Endothelial cell of umbilical vein (primary cell): ENCODE results near the gene FMN2. TPM values are rescaled to one million over a fixed set of nuclear protein-coding genes. Genes with fewer than 3 reads are reported as not detected.

ENCODE experiments used
- BruUV-seq: library from RNA; stranded (reverse); fragments of 400-500 nt; replicated peaks from 2 replicates; lab custom pipeline; 2021; lab: Mats Ljungman, UMichigan
- CTCF ChIA-PET: fragments of 300-600, 350-600 bp; sonication (Branson Sonifier 250); formaldehyde crosslinking; loops from one replicate; lab custom pipeline; 2021; ENCODE audit warnings: antibody characterized with exemption, inconsistent platforms; lab: Charles Lee
- POLR2A ChIA-PET: fragments of 300-600, 350-600 bp; sonication (Branson Sonifier 250); formaldehyde crosslinking; loops from one replicate; lab custom pipeline; 2021; ENCODE audit warnings: antibody characterized with exemption, inconsistent platforms; lab: Charles Lee
- DNase-seq: peaks from one replicate; pipeline ENCODE4 v3.0.0-alpha.2; 2011; ENCODE audit warnings: low read depth, low spot score
- FAIRE-seq: peaks from 2 replicates; lab custom pipeline; 2011; peaks lifted over from hg19 to GRCh38; lab: Jason Lieb, UNC
- H2AFZ ChIP-seq: 2 replicates; pipeline ENCODE4 v1.6.0; 2012; ENCODE audit warnings: low read depth, low read length, control low read depth, inconsistent platforms
- H3K27ac ChIP-seq: 2 replicates; pipeline ENCODE4 v1.5.1; 2011; ENCODE audit warnings: low read depth, mild to moderate bottlenecking, control low read depth, low read length, moderate library complexity; ENCODE audit not compliant: insufficient read depth
- H3K27me3 ChIP-seq, 2 experiments: 2 replicates each; pipeline versions ENCODE4 v1.6.0 to v1.6.1; 2011; ENCODE audit warnings: low read length in 2 of 2, mixed read lengths in 1 of 2; ENCODE audit not compliant: control insufficient read depth in 2 of 2, insufficient read depth in 2 of 2
- H3K36me3 ChIP-seq, 2 experiments: 2 replicates in 1 of 2; 3 replicates in 1 of 2; pipeline ENCODE4 v1.5.1; 2011; ENCODE audit warnings: low read length in 2 of 2, mild to moderate bottlenecking in 1 of 2, moderate library complexity in 1 of 2; ENCODE audit not compliant: control insufficient read depth in 2 of 2, insufficient read depth in 2 of 2; ENCODE audit errors: extremely low read depth in 1 of 2
- H3K4me1 ChIP-seq: 3 replicates; pipeline ENCODE4 v1.5.1; 2011; ENCODE audit warnings: mild to moderate bottlenecking, low read length; ENCODE audit not compliant: control insufficient read depth, insufficient read depth; ENCODE audit errors: extremely low read depth
- H3K4me2 ChIP-seq: 2 replicates; pipeline ENCODE4 v1.6.1; 2011; ENCODE audit warnings: low read length, control low read depth, mixed read lengths; ENCODE audit not compliant: insufficient read depth
- H3K4me3 ChIP-seq, 3 experiments: fragments of 200-600 bp in 1 of 3; sonication (generic), shearing (Covaris generic) in 1 of 3; replicated peaks in 1 of 3; 2 replicates each; pipeline ENCODE4 v1.5.1; 2011 to 2016; ENCODE audit warnings: control low read depth in 3 of 3, low read length in 3 of 3, mild to moderate bottlenecking in 2 of 3, inconsistent platforms in 1 of 3, low read depth in 1 of 3, moderate library complexity in 1 of 3; ENCODE audit not compliant: insufficient read depth in 1 of 3
- H3K79me2 ChIP-seq: 2 replicates; pipeline ENCODE4 v1.6.0; 2012; ENCODE audit warnings: low read length, inconsistent platforms; ENCODE audit not compliant: control insufficient read depth, insufficient read depth
- H3K9ac ChIP-seq: replicated peaks from 2 replicates; pipeline ENCODE3; 2011; ENCODE audit warnings: low read length, control low read depth; ENCODE audit not compliant: insufficient read depth; ENCODE audit errors: extremely low read depth
- H3K9me1 ChIP-seq: replicated peaks from 3 replicates; pipeline ENCODE4 v1.6.0; 2011; ENCODE audit warnings: mild to moderate bottlenecking, low read length; ENCODE audit not compliant: control insufficient read depth, insufficient read depth; ENCODE audit errors: extremely low read depth
- H3K9me3 ChIP-seq: replicated peaks from 2 replicates; pipeline ENCODE4 v1.5.1; 2012; ENCODE audit warnings: low read length, inconsistent platforms; ENCODE audit not compliant: control insufficient read depth, insufficient read depth
- H4K20me1 ChIP-seq: replicated peaks from 2 replicates; pipeline ENCODE3; 2011; ENCODE audit warnings: mild to moderate bottlenecking, low read length; ENCODE audit not compliant: control insufficient read depth, insufficient read depth; ENCODE audit errors: extremely low read depth
- CTCF ChIP-seq, 2 donors: IDR thresholded peaks; 1 replicate in 1 of 2; 2 replicates in 1 of 2; pipeline ENCODE4 v1.5.1; 2011; ENCODE audit warnings: low read length in 2 of 2, mild to moderate bottlenecking in 2 of 2, moderate library complexity in 2 of 2, control low read depth in 1 of 2, inconsistent platforms in 1 of 2, low read depth in 1 of 2; ENCODE audit not compliant: insufficient read depth in 1 of 2; ENCODE audit errors: extremely low read depth in 1 of 2
- EZH2 ChIP-seq: IDR thresholded peaks from 2 replicates; pipeline ENCODE4 v1.6.1; 2012; ENCODE audit warnings: borderline replicate concordance, low read depth, mild to moderate bottlenecking, moderate library complexity, low read length, inconsistent platforms; ENCODE audit not compliant: severe bottlenecking
- FOS ChIP-seq: IDR thresholded peaks from 2 replicates; pipeline ENCODE4 v1.6.1; 2011; ENCODE audit warnings: mild to moderate bottlenecking, low read length, moderate library complexity, borderline replicate concordance; ENCODE audit not compliant: insufficient read depth
- GATA2 ChIP-seq: IDR thresholded peaks from 2 replicates; pipeline ENCODE4 v1.7.0; 2011; ENCODE audit warnings: low read depth, mild to moderate bottlenecking, moderate library complexity, mixed read lengths, low read length; ENCODE audit not compliant: insufficient read length, insufficient read depth
- JUN ChIP-seq: IDR thresholded peaks from 2 replicates; pipeline ENCODE4 v1.6.1; 2011; ENCODE audit warnings: borderline replicate concordance, low read depth; ENCODE audit not compliant: insufficient read length, insufficient read depth
- MAX ChIP-seq: IDR thresholded peaks from 2 replicates; pipeline ENCODE4 v1.6.1; 2011; ENCODE audit not compliant: insufficient read depth, insufficient read length
- MYC ChIP-seq: IDR thresholded peaks from one replicate; pipeline ENCODE4 v1.6.1; 2011; ENCODE audit warnings: mild to moderate bottlenecking, low read depth, low read length
- POLR2A ChIP-seq: IDR thresholded peaks from 2 replicates; pipeline ENCODE4 v1.6.1; 2012; ENCODE audit warnings: low read depth, mild to moderate bottlenecking, control low read depth, low read length
- POLR2AphosphoS5 ChIP-seq: IDR thresholded peaks from 2 replicates; pipeline ENCODE4 v1.6.1; 2012; ENCODE audit warnings: low read depth, mild to moderate bottlenecking, control low read depth, low read length, moderate library complexity; ENCODE audit not compliant: insufficient read depth
- dilution Hi-C: fragments of 300-500 bp; cut with MboI; formaldehyde crosslinking; loops from one replicate; pipeline ENCODE4 v1.15.0; 2019; ENCODE audit warnings: low sequenced_read_pairs; ENCODE audit not compliant: extremely low pct_ligation_motif_present
- intact Hi-C: fragments of 100-400 bp; cut with micrococcal nuclease; formaldehyde crosslinking; loops from one replicate; pipeline ENCODE4 v1.10.0; 2022
- polyA plus RNA-seq, 4 experiments: library from polyadenylated mRNA; depleted of rRNA in 3 of 4; stranded (reverse) in 3 of 4; unstranded in 1 of 4; fragments of >200 nt; gene quantifications; 2 replicates each; pipeline versions ENCODE4 v1.2.1 to v1.2.3, GENCODE V29; 2011 to 2012; ENCODE audit warnings: missing spikeins in 1 of 4
- total RNA-seq: library from RNA; stranded (reverse); gene quantifications from 2 replicates; pipeline ENCODE4 v1.2.3, GENCODE V29; 2021

Gene FMN2
- total and polyA plus RNA-seq, 2 donors (not counting 3 experiments of a cell fraction or from before 2014, with no cell fraction given): not detected

- FAIRE-seq (no peak), DNase-seq (no peak)
- no peaks in the 10 kb centered on the region for H3K4me1 ChIP-seq
- no peak overlapping the region for H3K4me3 ChIP-seq
- dilution Hi-C loops: no loop called here
- TF ChIP-seq GATA2 (no peak), MYC (no peak), FOS (no peak), CTCF (IDR thresholded peaks at IDR 0.05; ENCODE audit: extremely low read depth in 1 of 2, insufficient read depth in 1 of 2, low read depth in 1 of 2, low read length in 2 of 2) (no peak), MAX (no peak), JUN (no peak), EZH2 (no peak), POLR2AphosphoS5 (no peak), POLR2A (no peak)
- no peaks in the 10 kb centered on the region for H3K9me1 ChIP-seq
- BruUV-seq: no TSS peak
- no peak overlapping the region for H2AFZ ChIP-seq
- H3K9ac ChIP-seq: no peak overlapping the region
- H3K9me3 ChIP-seq: no peaks in the 10 kb centered on the region
- H3K79me2 ChIP-seq: no peaks in the 10 kb centered on the region
- no peaks in the 10 kb centered on the region for H3K27me3 ChIP-seq
- CTCF ChIA-PET: interaction anchor here (1.6 to 2.2 kb wide), 2 partner anchors 10 to 121 kb away, joined by 5 to 9 read pairs; no protein-coding TSS in a partner anchor
- POLR2A ChIA-PET: no interaction called here
- no peak overlapping the region for H3K27ac ChIP-seq
- no peak overlapping the region for H3K4me2 ChIP-seq
- intact Hi-C loops: no loop called here
- H4K20me1 ChIP-seq: no peaks in the 10 kb centered on the region
- H3K36me3 ChIP-seq: no peaks in the 10 kb centered on the region
Measured at GRCh38 chr1:240148333-240148732, 56.6 kb downstream of the FMN2 start.
